HepG2 (cell line): ENCODE data around the gene WDR47. TPM values are rescaled to one million over a fixed set of nuclear protein-coding genes. Genes with fewer than 3 reads are reported as not detected.

Experiments used
- IRX3 ChIP-seq: sonication (generic); formaldehyde crosslinking; IDR thresholded peaks from 2 replicates; pipeline ENCODE4 v1.8.1; 2023; ENCODE audit warnings: mild to moderate bottlenecking, low read depth, missing genetic modification reagents, borderline replicate concordance
- KMT2B ChIP-seq: IDR thresholded peaks from 2 replicates; pipeline ENCODE4 v1.6.1; 2016; ENCODE audit warnings: missing genetic modification reagents, missing compliant biosample characterization
- NKX3-1 ChIP-seq: sonication (generic); formaldehyde crosslinking; IDR thresholded peaks from 2 replicates; pipeline ENCODE4 v1.5.0; 2020; ENCODE audit warnings: missing genetic modification reagents
- PAWR ChIP-seq: sonication (generic); formaldehyde crosslinking; IDR thresholded peaks from 2 replicates; pipeline ENCODE4 v1.4.0; 2020; ENCODE audit warnings: missing genetic modification reagents, mild to moderate bottlenecking, borderline replicate concordance
- RAD51 ChIP-seq: fragments of 450-650 bp; IDR thresholded peaks from 2 replicates; pipeline ENCODE4 v1.6.1; 2016; ENCODE audit warnings: borderline replicate concordance
- RXRB ChIP-seq: IDR thresholded peaks from 2 replicates; pipeline ENCODE4 v1.6.1; 2016; ENCODE audit warnings: borderline replicate concordance, missing genetic modification reagents, missing compliant biosample characterization
- SOX13 ChIP-seq, 3 experiments: fragments of 450-650 bp in 1 of 3; sonication (generic) in 1 of 3; formaldehyde crosslinking in 1 of 3; IDR thresholded peaks in 2 of 3; conservative IDR thresholded peaks in 1 of 3; 2 replicates each; pipeline versions ENCODE4 v1.5.0 to v1.6.1; 2016 to 2020; ENCODE audit warnings: antibody characterized with exemption in 1 of 3, mild to moderate bottlenecking in 1 of 3, missing compliant biosample characterization in 1 of 3, missing genetic modification reagents in 1 of 3, moderate library complexity in 1 of 3
- ZNF10 ChIP-seq: sonication (generic); formaldehyde crosslinking; IDR thresholded peaks from 2 replicates; pipeline ENCODE4 v1.4.0; 2020; ENCODE audit warnings: mild to moderate bottlenecking, low read depth, missing genetic modification reagents, borderline replicate concordance
- ZNF274 ChIP-seq: sonication (generic); formaldehyde crosslinking; IDR thresholded peaks from 2 replicates; pipeline ENCODE4 v1.5.1; 2020; ENCODE audit warnings: mild to moderate bottlenecking, missing genetic modification reagents
- ZNF34 ChIP-seq: sonication (generic); formaldehyde crosslinking; IDR thresholded peaks from 2 replicates; pipeline ENCODE4 v1.4.0; 2020; ENCODE audit warnings: mild to moderate bottlenecking, missing genetic modification reagents, borderline replicate concordance
- ZNF530 ChIP-seq: sonication (generic); formaldehyde crosslinking; IDR thresholded peaks from 2 replicates; pipeline ENCODE4 v1.5.0; 2020; ENCODE audit warnings: low read depth, mild to moderate bottlenecking, missing genetic modification reagents
- ZNF768 ChIP-seq: sonication (generic); formaldehyde crosslinking; IDR thresholded peaks from 2 replicates; pipeline ENCODE4 v1.4.0; 2020; ENCODE audit warnings: missing genetic modification reagents
- ZNF879 ChIP-seq: sonication (generic); formaldehyde crosslinking; IDR thresholded peaks from 2 replicates; pipeline ENCODE4 v1.8.1; 2023; ENCODE audit warnings: missing genetic modification reagents
- polyA plus RNA-seq, 8 experiments: library from polyadenylated mRNA; depleted of rRNA in 3 of 8; stranded (reverse) in 7 of 8; unstranded in 1 of 8; fragments of >200 nt; fragmentation: Illumina TruSeq in 4 of 8; extraction: Trizol in 4 of 8; gene quantifications; 2 replicates each; pipeline versions ENCODE4 v1.2.1 to v1.2.3, GENCODE V29; 2011 to 2016; ENCODE audit warnings: low read depth in 4 of 8, missing spikeins in 1 of 8, mixed read lengths in 1 of 8; ENCODE audit not compliant: insufficient read depth in 1 of 8
- total RNA-seq, 5 experiments: library from RNA; depleted of rRNA; stranded (reverse); fragments of >200 nt; fragmentation: Illumina TruSeq; extraction: Trizol; gene quantifications; 2 replicates each; pipeline ENCODE4 v1.2.3, GENCODE V29; 2016; ENCODE audit warnings: low read depth in 1 of 5
- TF ChIP-seq, protein P1 (sequence below): sonication (generic); formaldehyde crosslinking; IDR thresholded peaks from 2 replicates; pipeline ENCODE4 v1.4.0; 2020; ENCODE audit warnings: missing genetic modification reagents, borderline replicate concordance
- TF ChIP-seq, protein P2 (sequence below): IDR thresholded peaks from 2 replicates; pipeline ENCODE4 v1.6.1; 2016; ENCODE audit warnings: control low read depth
- TF ChIP-seq, protein P3 (sequence below): sonication (generic); formaldehyde crosslinking; IDR thresholded peaks from 2 replicates; pipeline ENCODE4 v1.4.0; 2020; ENCODE audit warnings: low read depth, mild to moderate bottlenecking, missing genetic modification reagents
- TF ChIP-seq, protein P4 (sequence below): sonication (generic); formaldehyde crosslinking; IDR thresholded peaks from 2 replicates; pipeline ENCODE4 v1.4.0; 2020; ENCODE audit warnings: missing genetic modification reagents
- TF ChIP-seq, protein P5 (sequence below): sonication (generic); formaldehyde crosslinking; IDR thresholded peaks from 2 replicates; pipeline ENCODE4 v1.4.0; 2020; ENCODE audit warnings: missing genetic modification reagents

Gene WDR47
- total and polyA plus RNA-seq, 2 of the 13 experiments (the other 11 are each of a cell fraction or from before 2014, with no cell fraction given), result 4.3 to 5.9 TPM

DNA sequence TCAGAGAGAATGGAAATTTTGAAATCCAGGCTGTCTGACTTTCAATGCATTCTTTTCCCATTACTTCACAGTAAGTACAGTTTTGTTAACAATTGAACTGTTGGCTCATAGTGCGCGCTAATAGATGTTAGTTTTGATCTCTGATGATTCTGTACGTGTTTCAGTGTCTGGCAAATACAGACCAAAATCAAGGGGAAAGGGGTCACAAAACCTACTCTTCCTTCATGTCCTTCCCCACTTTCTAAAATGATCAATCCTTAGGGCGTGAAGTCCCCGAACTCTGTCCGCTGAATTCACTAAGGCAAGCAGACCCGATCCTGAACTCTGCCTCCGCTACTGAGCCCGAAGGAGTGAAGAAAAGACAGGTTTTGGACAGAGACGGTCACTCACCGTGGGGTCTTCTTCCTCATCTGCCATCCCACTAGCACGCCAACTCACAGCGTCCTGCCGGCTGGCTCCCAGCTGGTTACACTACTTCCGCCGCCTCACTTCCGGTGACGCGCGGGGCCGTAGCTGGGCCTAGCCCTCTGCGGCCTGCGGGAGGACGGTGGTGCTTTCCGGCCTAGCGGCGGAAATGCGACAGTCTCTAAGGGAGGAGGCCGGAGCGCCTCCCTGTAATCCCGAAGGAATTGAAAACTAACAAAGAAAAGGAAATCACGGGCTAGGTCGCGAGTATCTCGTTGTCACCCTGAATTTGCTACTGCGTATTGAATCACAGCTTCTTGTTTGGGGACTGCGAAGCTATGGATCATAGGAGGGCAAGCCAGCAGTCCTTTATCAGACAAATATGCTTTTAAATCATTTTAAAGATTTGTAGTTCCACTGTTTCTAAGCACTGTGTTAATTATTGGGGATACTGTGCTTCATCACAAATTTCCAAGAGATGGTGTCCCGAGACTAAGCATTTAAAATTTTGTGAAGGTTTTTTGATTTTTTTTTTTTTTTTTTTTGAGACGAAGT is 33.9 kb upstream of the WDR47 start, which contains the start of gene TAF13 (continued):
- TF ChIP-seq, protein P1, sequence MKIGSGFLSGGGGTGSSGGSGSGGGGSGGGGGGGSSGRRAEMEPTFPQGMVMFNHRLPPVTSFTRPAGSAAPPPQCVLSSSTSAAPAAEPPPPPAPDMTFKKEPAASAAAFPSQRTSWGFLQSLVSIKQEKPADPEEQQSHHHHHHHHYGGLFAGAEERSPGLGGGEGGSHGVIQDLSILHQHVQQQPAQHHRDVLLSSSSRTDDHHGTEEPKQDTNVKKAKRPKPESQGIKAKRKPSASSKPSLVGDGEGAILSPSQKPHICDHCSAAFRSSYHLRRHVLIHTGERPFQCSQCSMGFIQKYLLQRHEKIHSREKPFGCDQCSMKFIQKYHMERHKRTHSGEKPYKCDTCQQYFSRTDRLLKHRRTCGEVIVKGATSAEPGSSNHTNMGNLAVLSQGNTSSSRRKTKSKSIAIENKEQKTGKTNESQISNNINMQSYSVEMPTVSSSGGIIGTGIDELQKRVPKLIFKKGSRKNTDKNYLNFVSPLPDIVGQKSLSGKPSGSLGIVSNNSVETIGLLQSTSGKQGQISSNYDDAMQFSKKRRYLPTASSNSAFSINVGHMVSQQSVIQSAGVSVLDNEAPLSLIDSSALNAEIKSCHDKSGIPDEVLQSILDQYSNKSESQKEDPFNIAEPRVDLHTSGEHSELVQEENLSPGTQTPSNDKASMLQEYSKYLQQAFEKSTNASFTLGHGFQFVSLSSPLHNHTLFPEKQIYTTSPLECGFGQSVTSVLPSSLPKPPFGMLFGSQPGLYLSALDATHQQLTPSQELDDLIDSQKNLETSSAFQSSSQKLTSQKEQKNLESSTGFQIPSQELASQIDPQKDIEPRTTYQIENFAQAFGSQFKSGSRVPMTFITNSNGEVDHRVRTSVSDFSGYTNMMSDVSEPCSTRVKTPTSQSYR (CRISPR knock-in tag), result no peak
- TF ChIP-seq, protein P2, sequence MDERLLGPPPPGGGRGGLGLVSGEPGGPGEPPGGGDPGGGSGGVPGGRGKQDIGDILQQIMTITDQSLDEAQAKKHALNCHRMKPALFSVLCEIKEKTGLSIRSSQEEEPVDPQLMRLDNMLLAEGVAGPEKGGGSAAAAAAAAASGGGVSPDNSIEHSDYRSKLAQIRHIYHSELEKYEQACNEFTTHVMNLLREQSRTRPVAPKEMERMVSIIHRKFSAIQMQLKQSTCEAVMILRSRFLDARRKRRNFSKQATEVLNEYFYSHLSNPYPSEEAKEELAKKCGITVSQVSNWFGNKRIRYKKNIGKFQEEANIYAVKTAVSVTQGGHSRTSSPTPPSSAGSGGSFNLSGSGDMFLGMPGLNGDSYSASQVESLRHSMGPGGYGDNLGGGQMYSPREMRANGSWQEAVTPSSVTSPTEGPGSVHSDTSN (CRISPR knock-in tag), result no peak
- peak; percentile 59; the same call in 1 of the 2 replicates for TF ChIP-seq ZNF274 (CRISPR knock-in tag)
- TF ChIP-seq, protein P3, sequence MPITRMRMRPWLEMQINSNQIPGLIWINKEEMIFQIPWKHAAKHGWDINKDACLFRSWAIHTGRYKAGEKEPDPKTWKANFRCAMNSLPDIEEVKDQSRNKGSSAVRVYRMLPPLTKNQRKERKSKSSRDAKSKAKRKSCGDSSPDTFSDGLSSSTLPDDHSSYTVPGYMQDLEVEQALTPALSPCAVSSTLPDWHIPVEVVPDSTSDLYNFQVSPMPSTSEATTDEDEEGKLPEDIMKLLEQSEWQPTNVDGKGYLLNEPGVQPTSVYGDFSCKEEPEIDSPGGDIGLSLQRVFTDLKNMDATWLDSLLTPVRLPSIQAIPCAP (CRISPR knock-in tag), result no peak
- TF ChIP-seq ZNF879, result peak; percentile 66; the same call in 1 of the 2 replicates
- no peak for TF ChIP-seq ZNF530 (CRISPR knock-in tag)
- no peak for TF ChIP-seq SOX13 (IDR thresholded peaks at IDR 0.05)
- TF ChIP-seq SOX13 (CRISPR knock-in tag; conservative IDR thresholded peaks at IDR 0.05 in 1 of 2, IDR thresholded peaks at IDR 0.05 in 1 of 2), result peak in 1 of 2 experiments; percentile 42; a peak in 2 of 4 replicates
- no peak for TF ChIP-seq PAWR (CRISPR knock-in tag)
- TF ChIP-seq ZNF768 (CRISPR knock-in tag), result peak; percentile 58; the same call in 1 of the 2 replicates
- TF ChIP-seq RAD51, result no peak
- no peak for TF ChIP-seq ZNF10 (CRISPR knock-in tag)
- TF ChIP-seq KMT2B (CRISPR knock-in tag), result peak; percentile 97
- no peak for TF ChIP-seq NKX3-1 (CRISPR knock-in tag)
- no peak for TF ChIP-seq ZNF34 (CRISPR knock-in tag)
- peak; percentile 72; the same call in 1 of the 2 replicates for TF ChIP-seq RXRB (CRISPR knock-in tag)
- TF ChIP-seq, protein P4, sequence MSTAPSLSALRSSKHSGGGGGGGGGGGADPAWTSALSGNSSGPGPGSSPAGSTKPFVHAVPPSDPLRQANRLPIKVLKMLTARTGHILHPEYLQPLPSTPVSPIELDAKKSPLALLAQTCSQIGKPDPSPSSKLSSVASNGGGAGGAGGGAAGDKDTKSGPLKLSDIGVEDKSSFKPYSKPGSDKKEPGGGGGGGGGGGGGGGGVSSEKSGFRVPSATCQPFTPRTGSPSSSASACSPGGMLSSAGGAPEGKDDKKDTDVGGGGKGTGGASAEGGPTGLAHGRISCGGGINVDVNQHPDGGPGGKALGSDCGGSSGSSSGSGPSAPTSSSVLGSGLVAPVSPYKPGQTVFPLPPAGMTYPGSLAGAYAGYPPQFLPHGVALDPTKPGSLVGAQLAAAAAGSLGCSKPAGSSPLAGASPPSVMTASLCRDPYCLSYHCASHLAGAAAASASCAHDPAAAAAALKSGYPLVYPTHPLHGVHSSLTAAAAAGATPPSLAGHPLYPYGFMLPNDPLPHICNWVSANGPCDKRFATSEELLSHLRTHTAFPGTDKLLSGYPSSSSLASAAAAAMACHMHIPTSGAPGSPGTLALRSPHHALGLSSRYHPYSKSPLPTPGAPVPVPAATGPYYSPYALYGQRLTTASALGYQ, result no peak
- no peak for TF ChIP-seq IRX3 (CRISPR knock-in tag)
- TF ChIP-seq, protein P5, sequence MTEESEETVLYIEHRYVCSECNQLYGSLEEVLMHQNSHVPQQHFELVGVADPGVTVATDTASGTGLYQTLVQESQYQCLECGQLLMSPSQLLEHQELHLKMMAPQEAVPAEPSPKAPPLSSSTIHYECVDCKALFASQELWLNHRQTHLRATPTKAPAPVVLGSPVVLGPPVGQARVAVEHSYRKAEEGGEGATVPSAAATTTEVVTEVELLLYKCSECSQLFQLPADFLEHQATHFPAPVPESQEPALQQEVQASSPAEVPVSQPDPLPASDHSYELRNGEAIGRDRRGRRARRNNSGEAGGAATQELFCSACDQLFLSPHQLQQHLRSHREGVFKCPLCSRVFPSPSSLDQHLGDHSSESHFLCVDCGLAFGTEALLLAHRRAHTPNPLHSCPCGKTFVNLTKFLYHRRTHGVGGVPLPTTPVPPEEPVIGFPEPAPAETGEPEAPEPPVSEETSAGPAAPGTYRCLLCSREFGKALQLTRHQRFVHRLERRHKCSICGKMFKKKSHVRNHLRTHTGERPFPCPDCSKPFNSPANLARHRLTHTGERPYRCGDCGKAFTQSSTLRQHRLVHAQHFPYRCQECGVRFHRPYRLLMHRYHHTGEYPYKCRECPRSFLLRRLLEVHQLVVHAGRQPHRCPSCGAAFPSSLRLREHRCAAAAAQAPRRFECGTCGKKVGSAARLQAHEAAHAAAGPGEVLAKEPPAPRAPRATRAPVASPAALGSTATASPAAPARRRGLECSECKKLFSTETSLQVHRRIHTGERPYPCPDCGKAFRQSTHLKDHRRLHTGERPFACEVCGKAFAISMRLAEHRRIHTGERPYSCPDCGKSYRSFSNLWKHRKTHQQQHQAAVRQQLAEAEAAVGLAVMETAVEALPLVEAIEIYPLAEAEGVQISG (CRISPR knock-in tag), result peak; percentile 97
